Measurements from ENCODE around the gene TBC1D22B.

The TBC1D22B gene

GRCh38 chr6:37283268-37283667 is 25.7 kb downstream of the TBC1D22B start:
- DNase-seq (ENCODE audit: low read depth), result no peak
- H3K4me3 ChIP-seq (ENCODE audit: low read depth, low read length), result no peak overlapping the region
- no peak for TF ChIP-seq MAX (IDR thresholded peaks at IDR 0.05; ENCODE audit: low read depth, low read length)
- no peak for TF ChIP-seq CTCF (IDR thresholded peaks at IDR 0.05; ENCODE audit: low read depth, low read length)
- TF ChIP-seq POLR2A (IDR thresholded peaks at IDR 0.05; ENCODE audit: extremely low read depth, insufficient read length), result no peak
- no peak for TF ChIP-seq MYC (IDR thresholded peaks at IDR 0.05; ENCODE audit: low read depth, low read length)

- TF ChIP-seq POLR2A (IDR thresholded peaks at IDR 0.05; ENCODE audit: extremely low read depth, insufficient read length) (no peak), CTCF (IDR thresholded peaks at IDR 0.05; ENCODE audit: low read depth, low read length) (no peak)
- no peak for DNase-seq (ENCODE audit: low read depth)
- no peak overlapping the region for H3K4me3 ChIP-seq (ENCODE audit: low read depth, low read length)
Measured at GRCh38 chr6:37283671-37284151, 26.1 kb downstream of the TBC1D22B start.

- DNase-seq (ENCODE audit: low read depth), result no peak
- TF ChIP-seq CTCF (IDR thresholded peaks at IDR 0.05; ENCODE audit: low read depth, low read length) (no peak), POLR2A (IDR thresholded peaks at IDR 0.05; ENCODE audit: extremely low read depth, insufficient read length) (no peak), MAX (IDR thresholded peaks at IDR 0.05; ENCODE audit: low read depth, low read length) (no peak), MYC (IDR thresholded peaks at IDR 0.05; ENCODE audit: low read depth, low read length) (no peak)
- no peak overlapping the region for H3K4me3 ChIP-seq (ENCODE audit: low read depth, low read length)
Measured at GRCh38 chr6:37284781-37285180, 27.2 kb downstream of the TBC1D22B start.

- no peak overlapping the region for H3K4me3 ChIP-seq (ENCODE audit: low read depth, low read length)
- no peak for DNase-seq (ENCODE audit: low read depth)
- no peak for TF ChIP-seq POLR2A (IDR thresholded peaks at IDR 0.05; ENCODE audit: extremely low read depth, insufficient read length)
- no peak for TF ChIP-seq CTCF (IDR thresholded peaks at IDR 0.05; ENCODE audit: low read depth, low read length)
- TF ChIP-seq MYC (IDR thresholded peaks at IDR 0.05; ENCODE audit: low read depth, low read length), result no peak
- no peak for TF ChIP-seq MAX (IDR thresholded peaks at IDR 0.05; ENCODE audit: low read depth, low read length)
Measured at GRCh38 chr6:37285861-37286311, 28.3 kb downstream of the TBC1D22B start.

- TF ChIP-seq POLR2A (IDR thresholded peaks at IDR 0.05; ENCODE audit: extremely low read depth, insufficient read length) (no peak), CTCF (IDR thresholded peaks at IDR 0.05; ENCODE audit: low read depth, low read length) (no peak), MAX (IDR thresholded peaks at IDR 0.05; ENCODE audit: low read depth, low read length) (no peak), MYC (IDR thresholded peaks at IDR 0.05; ENCODE audit: low read depth, low read length) (no peak)
- DNase-seq (ENCODE audit: low read depth), result no peak
- H3K4me3 ChIP-seq (ENCODE audit: low read depth, low read length), result no peak overlapping the region
Measured at GRCh38 chr6:37287519-37288157, 30.1 kb downstream of the TBC1D22B start.
